ENCODE data around the gene HMG20A.
A peak's percentile ranks its signal among the peaks of the same experiment; 100 is the strongest.

Gene HMG20A

DNA sequence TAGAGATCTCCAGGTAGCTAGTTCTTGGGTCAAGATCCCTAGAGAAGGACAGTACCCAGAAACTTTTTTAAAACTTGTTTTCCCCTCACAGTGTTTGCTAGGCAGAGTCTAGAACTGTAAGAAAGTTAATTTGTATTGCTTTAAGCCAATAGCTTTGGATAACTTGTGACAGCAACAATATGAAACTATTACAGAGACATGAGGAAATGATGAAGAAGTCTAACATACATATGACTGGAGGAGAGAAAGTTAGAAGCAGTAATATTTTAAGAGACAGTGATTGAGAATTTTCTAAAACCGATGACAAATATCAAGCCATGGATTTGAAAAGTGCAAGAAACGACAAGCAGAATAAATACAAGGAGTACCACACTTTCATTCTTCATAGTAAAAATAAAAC, 10.0 kb downstream of the HMG20A start:
- DNase-seq: no peak

DNA sequence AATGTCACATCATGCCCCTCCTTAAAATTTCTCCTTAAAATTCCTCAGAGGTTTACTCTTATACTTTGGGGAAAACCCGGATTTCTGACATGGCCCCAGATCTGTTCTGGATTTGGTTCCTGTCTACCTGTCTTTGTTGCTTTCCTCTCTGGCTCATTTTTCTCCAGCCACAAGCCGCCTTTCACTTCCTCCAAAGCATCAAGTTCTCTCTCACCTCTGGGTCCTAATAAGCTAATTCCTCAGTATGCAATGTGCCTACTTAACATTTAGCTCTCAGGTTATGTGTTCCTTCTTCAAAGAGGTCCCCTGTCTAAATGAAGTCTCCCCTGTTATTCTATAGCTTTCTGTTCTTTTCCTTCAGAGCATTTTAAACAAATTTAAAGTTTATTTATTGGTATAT, 16.1 kb downstream of the HMG20A start:
- no peak for DNase-seq

DNA sequence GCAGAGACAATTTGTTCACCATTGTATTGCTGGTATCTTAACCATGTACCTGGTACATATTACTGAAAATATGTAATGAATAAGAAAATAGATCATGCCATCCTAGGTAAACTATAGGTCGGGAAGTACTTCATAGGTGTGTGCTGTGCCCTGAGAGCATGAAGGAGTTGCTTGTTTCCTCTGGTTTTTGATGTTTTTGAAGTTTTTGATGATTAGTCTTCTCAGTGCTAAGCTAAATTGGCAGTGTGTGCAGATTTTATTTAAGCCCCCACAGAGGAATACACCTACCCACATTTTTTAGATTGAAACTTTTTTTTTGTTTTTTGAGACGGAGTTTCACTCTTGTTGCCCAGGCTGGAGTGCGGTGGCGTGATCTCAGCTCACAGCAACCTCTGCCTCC, 16.6 kb downstream of the HMG20A start:
- no peak for DNase-seq

DNA sequence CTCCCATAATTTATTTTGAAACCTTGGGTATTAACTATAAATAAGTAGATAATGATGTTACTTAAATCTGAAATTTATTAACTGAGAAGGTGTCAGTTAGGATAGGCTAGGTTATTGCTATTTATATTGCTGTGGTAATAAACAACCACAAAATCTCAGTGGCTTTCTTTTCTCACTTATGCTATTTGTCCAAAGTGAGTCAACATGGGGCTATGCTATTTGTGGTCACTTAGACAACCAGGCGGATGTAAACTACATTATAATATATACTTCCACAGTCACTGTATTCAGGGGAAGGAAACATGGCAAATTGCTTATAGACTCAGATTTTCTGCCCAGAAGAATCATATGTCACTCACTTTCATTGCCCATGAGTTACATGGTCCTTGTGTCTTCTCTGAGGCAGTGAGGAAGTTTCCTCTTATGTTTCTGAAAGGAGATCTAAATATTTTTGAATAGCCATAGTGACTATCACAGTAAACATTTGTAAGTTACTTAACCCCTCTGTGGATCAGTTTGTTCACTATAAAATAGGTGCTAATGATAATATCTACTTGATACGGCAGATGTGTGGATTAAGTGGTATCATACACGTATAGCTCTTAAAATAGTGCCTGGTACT, 19.8 kb downstream of the HMG20A start:
- DNase-seq: no peak

DNA sequence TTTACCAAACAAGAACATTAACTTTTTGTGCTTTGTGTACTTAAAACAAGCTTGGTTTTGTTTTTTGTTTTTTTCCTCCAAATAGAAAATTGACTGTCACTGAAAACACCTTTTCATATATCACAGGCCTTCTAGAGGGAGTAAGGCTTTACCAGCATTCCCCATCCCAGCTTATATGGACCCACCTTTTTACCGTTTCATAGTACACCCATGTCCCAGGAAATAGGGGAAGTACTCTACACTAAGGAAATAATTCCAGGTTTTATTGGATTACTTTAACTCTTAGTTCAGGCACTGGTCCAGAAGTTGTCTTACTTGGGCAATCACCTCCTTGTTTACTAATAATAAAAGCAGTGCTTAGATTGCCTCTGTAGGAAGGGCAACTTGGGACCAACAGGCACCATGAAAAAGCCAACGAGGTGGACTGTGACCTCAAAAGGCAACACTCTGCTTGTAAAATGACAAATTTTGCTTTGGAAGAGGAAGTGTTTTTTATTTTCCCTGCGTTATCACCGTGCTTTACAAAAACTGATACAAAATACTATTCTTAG, 26.2 kb downstream of the HMG20A start:
- DNase-seq: peak in 1 of 2 experiments; percentile 2

DNA sequence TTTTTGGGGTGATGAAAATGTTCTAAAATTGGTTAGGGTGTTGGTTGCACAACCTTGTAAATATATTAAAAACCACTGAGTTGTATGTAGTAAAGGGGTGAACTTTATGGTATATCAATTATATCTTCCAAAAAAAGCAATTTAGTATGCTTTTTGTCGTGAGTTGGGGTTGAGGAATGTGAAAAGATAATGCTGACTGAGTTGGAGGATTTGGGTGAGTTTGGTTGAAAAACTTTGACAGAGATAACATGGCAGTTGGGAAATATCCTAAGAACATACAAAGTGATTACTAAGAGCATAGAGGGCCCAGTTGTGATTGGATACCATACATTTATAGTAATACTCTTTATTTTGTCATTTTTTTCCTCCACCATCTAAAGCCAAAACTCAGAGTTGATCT, 33.6 kb downstream of the HMG20A start:
- no peak for DNase-seq

DNA sequence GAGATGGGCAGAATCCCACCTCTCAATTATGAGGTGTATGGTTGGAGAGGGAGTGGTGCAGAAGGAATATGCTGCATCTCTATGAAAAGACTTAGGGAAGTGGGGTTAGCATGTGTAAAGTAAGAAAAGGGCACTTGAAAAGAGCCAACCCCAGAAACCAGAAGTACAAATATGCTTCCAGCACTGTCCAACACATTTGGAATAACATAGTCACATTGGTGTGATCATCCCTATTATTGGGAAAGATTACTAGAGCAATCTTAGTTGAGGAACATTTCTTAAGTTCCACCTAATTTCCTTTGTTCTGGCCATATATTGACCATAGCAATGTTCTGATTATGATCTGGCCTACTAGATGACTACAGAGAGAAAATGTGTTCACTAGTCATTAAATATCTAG, 34.3 kb downstream of the HMG20A start:
- DNase-seq: no peak

DNA sequence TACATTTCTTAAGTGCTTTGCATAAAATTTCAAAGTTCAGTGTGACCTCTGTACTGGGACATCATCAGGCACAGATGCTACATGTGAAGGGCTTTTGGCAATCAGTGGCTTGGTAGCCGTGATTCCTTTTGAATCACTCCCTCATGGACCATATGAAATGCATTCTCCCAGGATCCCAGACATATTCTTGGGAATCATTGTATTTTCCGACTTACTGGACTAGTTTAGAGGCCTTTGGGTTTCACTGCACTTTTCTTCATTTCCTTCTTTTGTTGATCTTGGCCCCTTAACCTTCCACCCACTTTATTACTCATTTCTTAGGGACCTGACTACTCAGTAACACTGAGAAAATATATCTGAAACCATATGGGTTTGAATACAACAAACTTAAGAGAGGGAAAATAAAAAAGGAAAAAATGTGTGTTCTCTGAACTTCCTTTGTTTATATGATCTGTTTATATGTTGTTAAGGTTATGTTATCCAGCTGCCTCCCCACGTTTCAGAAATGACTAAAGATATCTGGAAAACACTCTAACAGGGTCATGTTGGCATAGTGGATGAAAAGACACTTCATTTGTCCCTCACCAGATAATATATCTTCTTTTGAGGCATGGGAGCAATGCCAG, 35.1 kb downstream of the HMG20A start:
- no peak for DNase-seq

DNA sequence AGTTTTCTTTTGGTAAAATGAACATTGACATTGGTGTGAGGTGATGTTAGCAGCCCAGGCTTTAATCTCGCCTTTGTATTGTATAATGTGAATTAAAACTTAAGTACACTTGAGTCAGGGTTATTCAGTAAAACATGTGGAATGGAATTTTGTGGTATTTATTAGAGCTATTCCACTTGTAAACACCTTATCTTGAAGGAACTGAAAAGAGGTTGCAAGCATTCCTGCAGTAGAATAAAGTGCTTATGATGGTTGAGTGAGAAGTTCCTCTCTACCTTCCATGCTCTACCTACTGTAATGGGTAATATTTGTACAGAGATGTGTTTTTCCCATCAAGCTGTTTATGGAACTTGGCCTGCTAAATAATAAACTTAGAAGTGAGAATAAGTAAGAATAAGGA, 36.1 kb downstream of the HMG20A start:
- no peak for DNase-seq

DNA sequence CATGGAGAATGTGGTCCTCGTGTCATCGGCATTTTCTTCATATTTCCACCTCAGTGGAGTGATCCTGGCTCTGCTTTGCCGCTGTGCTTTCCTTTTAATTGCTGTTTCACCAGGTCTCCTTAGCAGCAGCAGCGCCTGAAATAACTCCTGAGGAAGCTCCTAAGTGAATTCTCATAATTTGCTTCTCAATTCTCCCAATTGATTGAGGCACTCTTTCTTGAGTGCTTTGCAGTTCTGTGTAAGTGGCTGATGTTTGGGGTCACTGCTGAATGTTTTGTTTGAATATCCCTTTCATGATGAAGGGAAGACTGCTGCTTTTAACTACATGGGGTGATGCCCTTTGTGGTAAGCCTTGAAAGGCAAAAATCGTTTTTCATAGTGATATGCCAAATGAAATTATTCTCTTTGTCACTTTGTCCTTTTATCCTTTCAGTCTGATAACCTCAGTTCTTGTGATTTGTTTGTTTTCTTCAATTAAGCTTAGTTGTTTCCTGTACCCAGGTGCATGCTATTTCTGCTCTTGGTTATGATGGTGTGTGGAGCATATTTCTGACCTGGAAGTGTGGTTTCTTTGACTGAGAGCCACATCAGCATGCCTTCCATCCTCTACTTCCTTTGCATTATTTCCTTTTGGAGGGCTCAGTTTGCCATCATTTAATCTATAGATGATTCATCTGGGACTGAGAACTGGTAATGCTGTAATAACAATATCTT, 36.7 kb downstream of the HMG20A start:
- DNase-seq: peak in 1 of 2 experiments; percentile 40

DNA sequence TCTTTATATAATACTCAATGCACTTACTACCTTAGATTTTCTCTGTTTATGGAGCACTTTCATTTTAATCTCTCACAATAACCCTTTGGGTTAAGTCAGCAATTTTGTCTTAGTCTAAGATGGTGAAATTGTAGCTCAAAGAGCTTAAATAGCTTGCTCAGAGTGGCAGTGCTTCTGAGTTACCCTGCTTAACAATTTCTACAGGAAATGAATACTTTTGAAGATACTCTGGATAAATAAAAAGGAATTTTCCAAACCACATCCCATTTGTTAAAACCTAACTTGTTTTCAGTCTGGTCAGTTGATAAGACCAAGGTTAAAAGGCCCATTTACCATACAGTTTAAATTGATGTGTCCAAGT, 37.2 kb downstream of the HMG20A start:
- no peak for DNase-seq

DNA sequence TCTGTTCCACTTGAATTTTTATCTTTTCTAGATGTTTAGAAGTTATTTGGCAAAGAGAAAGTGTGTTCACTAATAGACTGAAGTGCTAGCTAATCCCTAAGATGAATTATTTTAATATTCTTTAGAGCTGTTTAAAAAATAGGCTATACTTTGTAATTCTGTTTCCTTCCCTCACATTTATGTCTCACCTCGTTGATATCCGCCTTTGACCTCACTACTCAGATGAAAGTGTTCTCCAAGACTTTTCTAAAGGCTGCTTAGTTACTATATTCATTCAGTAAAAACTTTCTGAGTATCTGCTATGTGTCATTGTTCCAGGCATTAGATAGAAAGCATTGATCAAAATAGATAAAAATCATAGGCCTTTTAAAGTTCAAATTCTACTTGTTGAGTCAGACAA, 38.3 kb downstream of the HMG20A start:
- no peak for DNase-seq

DNA sequence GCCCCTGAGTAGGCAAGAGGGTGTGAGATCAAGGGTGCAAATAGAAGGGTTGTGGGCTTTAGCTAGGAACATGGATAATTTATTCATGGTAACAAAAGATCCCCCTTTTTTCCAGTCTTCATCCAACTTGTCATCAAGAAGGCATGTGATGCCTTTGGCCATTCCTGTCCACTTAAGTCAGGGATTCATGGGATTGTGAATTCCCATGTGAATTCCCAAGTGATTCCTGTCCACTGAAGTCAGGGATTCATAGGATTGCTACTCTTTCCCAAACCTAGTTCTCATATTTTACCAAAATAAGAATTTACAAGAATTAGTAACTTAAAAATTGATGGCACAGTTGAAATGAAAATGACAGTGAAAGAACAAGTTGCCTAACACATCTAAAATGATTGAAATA, 40.8 kb downstream of the HMG20A start:
- no peak for DNase-seq

DNA sequence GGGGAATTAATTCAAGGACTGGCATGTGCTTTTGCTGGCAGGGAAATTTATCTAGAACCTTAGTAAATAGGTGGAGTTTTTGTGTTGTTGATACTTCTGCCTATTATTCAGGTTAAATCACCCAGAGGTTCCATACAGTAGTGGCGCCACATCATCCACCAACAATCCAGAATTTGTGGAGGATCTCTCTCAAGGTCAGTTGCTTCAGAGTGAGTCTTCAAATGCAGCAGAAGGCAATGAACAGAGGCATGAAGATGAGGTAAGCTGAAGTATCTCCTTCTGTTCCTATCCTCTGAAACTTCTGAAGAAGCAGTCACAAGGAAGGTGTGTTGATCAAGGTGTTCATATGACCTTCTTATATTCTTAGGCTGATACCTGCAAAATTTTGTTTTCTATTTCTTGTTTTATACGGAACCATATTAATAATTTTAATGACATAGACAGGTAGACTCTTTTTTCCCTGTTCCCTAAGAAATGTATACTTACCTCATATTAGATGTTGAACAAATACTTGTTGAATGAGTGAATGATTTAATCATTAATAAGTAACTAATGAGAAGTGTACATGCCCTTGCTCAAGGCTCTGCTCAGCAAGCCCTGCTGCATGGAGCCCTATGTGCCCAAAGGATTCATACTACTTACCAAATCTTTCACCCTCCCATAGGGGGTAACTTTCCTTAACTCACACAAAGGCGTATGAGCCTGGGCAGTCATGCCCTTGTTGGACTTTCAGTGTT, 43.6 kb downstream of the HMG20A start:
- DNase-seq: no peak

DNA sequence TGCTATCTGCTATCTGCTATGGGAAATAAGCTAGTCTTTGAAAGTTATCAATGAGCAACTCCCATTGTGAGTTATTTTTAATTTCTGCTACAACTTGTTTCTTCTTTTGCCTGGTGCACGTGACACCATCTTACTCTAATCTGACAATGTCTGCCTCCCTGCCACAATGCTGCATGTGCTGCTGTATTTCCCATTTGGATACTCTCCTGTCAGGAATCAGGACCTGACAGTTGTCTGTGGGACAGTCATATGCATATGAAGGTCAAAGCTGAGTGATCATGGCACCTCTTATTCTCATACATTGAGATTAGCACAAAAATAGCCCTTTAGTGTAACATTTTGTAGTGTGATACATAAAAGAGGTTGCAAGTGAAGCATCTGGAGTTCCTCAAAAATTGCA, 45.8 kb downstream of the HMG20A start:
- no peak for DNase-seq

DNA sequence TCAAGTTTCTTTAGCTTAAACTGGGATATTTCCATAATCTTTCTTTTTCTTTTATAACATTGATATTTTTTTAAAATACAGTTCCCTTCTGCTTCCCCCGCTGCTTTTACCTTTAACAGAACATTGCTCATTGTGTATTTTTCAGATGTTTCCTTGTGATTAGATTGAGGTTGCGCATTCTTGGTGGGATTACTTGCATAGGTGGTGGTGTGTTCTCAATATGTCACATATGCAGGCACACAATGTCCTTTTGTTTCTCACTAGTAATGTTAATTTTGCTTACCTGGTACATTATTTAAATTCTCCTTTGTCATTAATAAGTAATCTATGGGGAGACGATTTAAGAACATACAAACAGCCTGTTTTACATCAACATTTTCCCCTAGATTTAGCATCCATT, 48.2 kb downstream of the HMG20A start:
- DNase-seq: no peak

DNA sequence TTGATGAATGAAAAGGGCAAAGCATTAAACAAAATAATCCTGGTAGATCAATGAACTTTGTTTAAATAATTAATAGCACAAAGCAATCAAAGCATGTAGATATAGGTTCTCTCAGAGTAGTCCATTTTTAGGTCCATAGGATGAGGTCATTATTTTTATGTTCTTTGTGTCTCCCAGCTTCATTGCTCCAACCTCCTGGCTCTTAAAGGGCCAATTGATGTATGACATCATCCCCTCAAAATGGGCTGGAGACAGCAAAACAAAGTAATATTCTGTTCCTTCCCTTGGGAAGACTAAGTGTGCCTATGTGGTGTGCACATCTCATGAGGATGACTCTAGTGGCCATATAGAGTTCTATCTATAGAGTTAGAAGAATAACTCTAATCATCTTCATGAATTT, 49.5 kb downstream of the HMG20A start:
- no peak for DNase-seq

DNA sequence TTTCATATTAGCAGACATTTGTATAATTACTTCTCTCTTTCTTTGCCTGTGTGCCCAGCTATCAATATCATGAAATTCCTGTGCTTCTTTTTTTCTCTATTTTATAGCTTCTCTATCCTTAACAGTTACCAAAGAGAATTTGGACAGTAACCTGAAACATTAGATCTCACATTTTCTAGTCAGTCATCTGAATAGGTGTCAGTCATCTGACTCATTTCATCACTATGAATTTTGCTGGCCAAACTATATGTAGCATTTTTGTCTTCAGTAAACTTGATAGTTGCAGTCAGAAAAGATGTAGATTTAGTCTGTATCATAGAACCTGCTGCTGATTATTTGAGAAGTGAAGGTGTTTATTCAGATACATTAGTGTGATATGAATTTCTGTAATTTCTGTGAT, 52.6 kb downstream of the HMG20A start:
- DNase-seq: no peak

DNA sequence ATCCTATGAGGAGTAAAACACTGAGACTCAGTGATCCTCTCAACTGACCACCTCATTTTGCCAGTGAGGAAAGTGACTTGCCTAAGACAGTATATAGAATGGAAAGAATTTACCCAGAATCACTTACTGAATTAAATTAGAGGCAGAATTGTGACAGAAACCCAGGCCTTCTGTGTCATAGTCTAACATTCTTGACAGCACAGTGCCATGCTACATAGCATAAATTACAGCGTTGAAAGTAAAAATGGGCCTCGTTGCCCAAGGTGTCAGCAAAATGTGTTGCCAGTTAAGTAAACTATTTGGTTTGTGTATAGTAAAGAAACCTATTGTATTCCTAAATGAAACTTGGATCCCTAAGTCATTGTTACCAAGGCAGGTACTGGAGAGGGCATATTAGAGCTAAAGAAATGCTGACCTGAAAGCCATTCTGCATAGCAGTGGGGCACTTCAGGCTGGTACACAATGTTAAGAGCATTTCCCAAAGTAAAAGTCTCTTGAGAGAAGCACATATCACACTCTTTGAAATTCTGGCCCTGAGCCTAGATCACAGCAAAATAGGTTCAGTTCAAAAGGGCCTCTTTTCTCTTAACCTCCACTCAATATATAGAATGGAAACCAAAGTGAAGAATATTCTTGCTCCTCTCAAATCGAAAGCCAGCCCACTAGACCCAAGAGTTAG, 53.8 kb downstream of the HMG20A start:
- no peak for DNase-seq

DNA sequence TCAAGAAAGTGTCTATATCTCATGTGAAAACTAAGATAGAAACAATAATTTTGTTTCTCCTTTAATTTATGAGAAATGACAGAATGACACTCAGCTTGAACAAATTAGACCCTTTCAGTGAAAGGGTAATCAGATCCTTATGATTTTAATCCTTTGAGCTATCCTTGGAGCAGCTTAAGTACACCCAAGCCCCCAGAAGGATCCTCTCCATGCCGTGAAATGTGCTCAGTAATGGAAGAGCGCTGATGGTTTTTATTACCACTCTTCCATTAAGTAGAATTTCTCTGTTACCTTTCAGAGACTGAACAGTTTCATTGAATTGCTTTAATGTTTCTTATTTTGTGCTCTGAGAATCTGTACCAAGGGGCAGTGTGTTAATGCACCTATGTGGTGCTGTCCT, 54.3 kb downstream of the HMG20A start:
- DNase-seq: no peak

DNA sequence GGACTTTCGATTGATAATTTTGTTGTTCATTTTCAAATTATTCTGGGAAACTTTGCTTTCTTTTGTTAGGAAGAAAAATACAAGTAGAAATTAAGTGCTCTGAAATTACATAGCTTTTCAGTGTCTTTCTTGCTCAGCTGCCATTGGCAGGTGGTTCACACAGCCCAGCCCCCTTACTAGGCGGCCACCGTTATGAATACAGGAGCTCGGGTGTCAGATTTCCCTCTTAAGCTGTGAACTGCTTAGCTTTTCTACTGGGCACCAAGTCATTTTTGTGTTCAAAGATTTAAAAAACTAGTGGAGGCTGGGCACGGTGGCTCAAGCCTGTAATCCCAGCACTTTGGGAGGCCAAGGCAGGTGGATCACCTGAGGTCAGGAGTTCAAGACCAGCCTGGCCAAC, 55.2 kb downstream of the HMG20A start:
- no peak for DNase-seq

DNA sequence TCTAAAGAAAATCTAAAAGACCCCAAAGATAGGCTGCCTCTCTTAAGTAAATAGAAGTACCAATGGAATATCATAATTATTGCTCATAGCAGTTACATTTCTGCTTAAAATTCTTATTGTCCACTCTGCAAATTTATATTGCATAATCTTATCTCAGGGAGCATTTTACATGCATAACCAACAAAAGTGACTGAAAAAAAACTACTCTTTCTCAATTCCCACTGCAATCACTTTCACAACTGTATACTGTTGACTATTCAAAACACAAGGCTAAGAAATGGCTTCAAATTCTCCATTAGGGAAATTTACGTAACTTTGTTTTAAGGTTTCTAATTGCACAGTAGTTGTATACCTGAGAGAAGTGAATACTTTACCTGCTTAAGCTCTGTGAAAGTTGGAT, 56.3 kb downstream of the HMG20A start:
- no peak for DNase-seq

DNA sequence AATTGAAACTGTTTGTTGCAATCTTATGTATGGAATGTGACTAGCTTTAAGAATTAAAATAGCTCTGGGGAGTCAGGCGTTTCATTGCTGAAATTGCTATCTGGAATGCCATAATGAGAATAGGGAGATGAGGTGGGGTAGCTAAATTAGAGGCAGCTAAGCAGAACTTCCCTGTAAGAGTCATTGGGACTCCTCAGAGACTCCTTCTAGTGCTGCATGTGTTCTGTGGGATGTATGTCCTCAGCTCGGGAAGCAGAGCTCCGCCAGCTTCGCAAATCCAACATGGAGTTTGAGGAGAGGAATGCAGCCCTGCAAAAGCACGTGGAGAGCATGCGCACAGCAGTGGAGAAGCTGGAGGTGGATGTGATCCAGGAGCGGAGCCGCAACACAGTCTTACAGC, 57.4 kb downstream of the HMG20A start:
- no peak for DNase-seq

Measured in NCI-H2081 (cell line).